ENCODE measurements around the gene LRRC4B. TPM values are rescaled to one million over a fixed set of nuclear protein-coding genes. Genes with fewer than 3 reads are reported as not detected.

The LRRC4B gene
- total RNA-seq, 4 donors from 2014 or later: 0.23 to 1.8 (median 0.35) TPM

- DNase-seq (ENCODE audit: low spot score in 2 of 2): no peak
- intact Hi-C loops (cut with DNase I; ENCODE audit: low total_unique reads): no loop called here
- no peak for TF ChIP-seq POLR2A (IDR thresholded peaks at IDR 0.05)
- no peak for TF ChIP-seq CTCF (IDR thresholded peaks at IDR 0.05)
- H3K4me3 ChIP-seq (ENCODE audit: low read depth, poor library complexity, severe bottlenecking): no peak overlapping the region
- WGBS, 2 donors: 69 to 70% methylated on average over 18 of the region's 18 CpGs
These were observed 81.3 kb downstream of the LRRC4B start for GRCh38 chr19:50486823-50487515.

- WGBS, 2 donors: 86 to 87% methylated on average over 10 of the region's 10 CpGs
- intact Hi-C loops (cut with DNase I; ENCODE audit: low total_unique reads): no loop called here
- no peak for TF ChIP-seq POLR2A (IDR thresholded peaks at IDR 0.05)
- TF ChIP-seq CTCF (IDR thresholded peaks at IDR 0.05): no peak
- H3K4me3 ChIP-seq (ENCODE audit: low read depth, poor library complexity, severe bottlenecking): no peak overlapping the region
- no peak for DNase-seq (ENCODE audit: low spot score in 2 of 2)
These were observed 82.8 kb downstream of the LRRC4B start for GRCh38 chr19:50485284-50485955.

GRCh38 chr19:50482916-50483315 is 85.3 kb downstream of the LRRC4B start:
- no peak overlapping the region for H3K4me3 ChIP-seq (ENCODE audit: low read depth, poor library complexity, severe bottlenecking)
- no peak for TF ChIP-seq POLR2A (IDR thresholded peaks at IDR 0.05)
- TF ChIP-seq CTCF (IDR thresholded peaks at IDR 0.05): no peak
- DNase-seq (ENCODE audit: low spot score in 2 of 2): no peak
- WGBS, 2 donors: 81 to 90% methylated on average over 10 of the region's 10 CpGs
- intact Hi-C loops (cut with DNase I; ENCODE audit: low total_unique reads): no loop called here

GRCh38 chr19:50482271-50482855 is 85.9 kb downstream of the LRRC4B start:
- TF ChIP-seq POLR2A (IDR thresholded peaks at IDR 0.05): no peak
- TF ChIP-seq CTCF (IDR thresholded peaks at IDR 0.05): no peak
- H3K4me3 ChIP-seq (ENCODE audit: low read depth, poor library complexity, severe bottlenecking): no peak overlapping the region
- DNase-seq (ENCODE audit: low spot score in 2 of 2): no peak
- intact Hi-C loops (cut with DNase I; ENCODE audit: low total_unique reads): no loop called here
- 81 to 89% methylated on average over 16 of the region's 16 CpGs for WGBS, 2 donors

- DNase-seq (ENCODE audit: low spot score in 2 of 2): no peak
- no peak overlapping the region for H3K4me3 ChIP-seq (ENCODE audit: low read depth, poor library complexity, severe bottlenecking)
- TF ChIP-seq CTCF (IDR thresholded peaks at IDR 0.05) (no peak), POLR2A (IDR thresholded peaks at IDR 0.05) (no peak)
- intact Hi-C loops (cut with DNase I; ENCODE audit: low total_unique reads): no loop called here
- WGBS, 2 donors: 93 to 95% methylated on average over 25 to 26 of the region's 27 CpGs
These were observed 86.7 kb downstream of the LRRC4B start for GRCh38 chr19:50481351-50482149.

All from lower leg skin (tissue), 4 donors.